Stimulated activated CD4-positive, alpha-beta T cell treated with anti-CD3 and anti-CD28 coated beads, Interleukin-15, amount 100 ng/mL, for 24 hours (primary cell): ENCODE measurements around the gene LYSMD4.

Experiments used
- DNase-seq: peaks from one replicate; pipeline ENCODE4 v3.0.0-alpha.2; 2020

Gene LYSMD4

DNA sequence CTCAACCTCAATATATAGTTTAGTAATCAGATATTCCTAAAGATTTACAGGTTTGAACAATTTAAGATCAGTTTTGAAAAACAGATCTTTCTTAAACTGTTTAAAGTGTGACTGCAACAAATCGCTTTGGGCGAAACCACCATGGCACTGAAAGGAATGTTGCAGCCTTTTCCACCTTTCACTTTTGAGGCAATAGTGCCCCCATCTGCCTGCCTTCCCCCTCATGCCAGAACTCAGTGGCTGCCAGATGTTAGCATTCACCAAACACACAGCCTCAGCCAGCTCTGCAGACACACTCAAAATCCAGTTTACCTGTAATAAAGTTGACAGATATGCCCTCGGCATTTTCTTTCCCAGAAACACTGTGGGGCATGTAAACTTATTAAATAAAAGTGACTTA is 3.3 kb downstream of the LYSMD4 start:
- DNase-seq = no peak

DNA sequence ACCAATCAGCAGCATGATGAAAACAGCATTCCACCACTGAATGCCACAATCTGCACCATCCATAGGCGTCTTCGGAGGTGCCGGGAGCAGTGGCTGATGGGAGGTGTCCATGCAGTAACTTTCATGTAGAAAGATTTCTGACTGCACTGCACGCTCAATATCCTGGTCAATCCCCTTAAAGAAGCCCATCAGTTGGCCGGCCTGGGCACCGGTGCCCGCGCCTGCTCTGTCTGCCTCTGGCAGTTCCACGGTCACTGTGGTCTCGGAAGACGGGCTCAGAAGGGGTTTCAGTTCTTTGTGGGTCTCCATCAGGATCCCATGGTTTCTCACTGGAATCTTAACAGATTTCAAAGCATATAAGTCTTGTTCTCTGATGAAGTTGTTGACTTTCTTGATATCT is 3.9 kb downstream of the LYSMD4 start:
- DNase-seq = no peak

- DNase-seq = no peak
These were observed 4.3 kb downstream of the LYSMD4 start for GRCh38 chr15:99728916-99729315.

DNA sequence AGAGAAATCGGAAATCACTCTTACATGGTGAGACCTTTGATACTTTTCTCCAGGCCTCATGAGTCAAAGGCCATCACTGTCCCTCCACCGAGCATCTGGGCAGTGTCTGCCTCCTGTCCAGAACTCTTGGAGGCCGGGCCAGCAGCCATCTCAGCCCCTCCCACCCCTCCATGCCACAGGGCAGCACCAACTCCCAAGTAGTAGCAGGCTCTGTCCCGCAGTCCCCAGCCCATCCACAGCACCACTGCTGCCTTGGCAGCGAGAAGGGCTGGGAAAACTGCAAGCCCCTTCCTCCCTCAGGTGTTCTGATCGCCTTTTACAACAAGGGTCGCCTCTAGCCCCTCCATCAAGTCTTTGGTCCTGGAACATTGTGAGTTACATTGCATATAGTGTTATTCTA is 5.5 kb downstream of the LYSMD4 start:
- no peak for DNase-seq

GRCh38 chr15:99727330-99727729 is 5.9 kb downstream of the LYSMD4 start:
- DNase-seq = no peak

- DNase-seq = no peak
These were observed 6.9 kb downstream of the LYSMD4 start for GRCh38 chr15:99726333-99726732.

GRCh38 chr15:99722406-99722805 is 10.8 kb downstream of the LYSMD4 start:
- DNase-seq = no peak

GRCh38 chr15:99721896-99722295 is 11.3 kb downstream of the LYSMD4 start:
- DNase-seq = no peak

DNA sequence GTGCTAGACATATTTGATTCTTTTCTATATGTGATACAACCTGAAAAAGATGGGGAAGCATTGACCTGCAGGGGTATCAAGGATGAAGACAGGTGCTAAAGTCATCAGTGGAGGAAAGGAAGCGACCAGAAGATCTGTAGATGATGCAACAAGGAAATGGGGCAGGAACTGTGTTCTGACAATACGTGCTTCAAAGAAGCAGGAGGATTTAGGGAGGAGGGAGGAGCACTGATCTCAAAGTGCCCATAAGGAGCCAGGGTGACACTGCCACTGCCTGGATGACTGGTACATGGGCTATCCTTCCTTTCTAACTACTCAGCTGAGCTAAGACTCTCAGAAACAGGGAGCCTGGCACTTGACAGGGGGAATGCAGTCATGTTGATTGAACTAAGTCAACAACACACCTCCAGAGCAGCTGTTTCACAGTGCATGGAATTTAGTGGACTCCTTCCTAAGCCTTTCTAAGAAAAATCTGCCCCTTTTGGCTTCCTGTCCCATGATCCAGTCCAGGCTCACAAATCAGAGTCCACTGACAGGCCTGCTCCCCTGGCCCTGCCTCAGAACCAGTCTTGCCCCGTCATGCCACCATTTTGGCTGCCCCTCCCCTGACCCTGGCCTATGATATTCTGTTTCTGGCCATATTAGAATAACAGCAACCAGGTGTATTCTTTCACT is 12.0 kb downstream of the LYSMD4 start:
- no peak for DNase-seq

GRCh38 chr15:99720533-99720932 is 12.7 kb downstream of the LYSMD4 start:
- DNase-seq = no peak

GRCh38 chr15:99719096-99719541 is 14.1 kb downstream of the LYSMD4 start:
- DNase-seq = no peak

GRCh38 chr15:99718421-99718820 is 14.8 kb downstream of the LYSMD4 start:
- no peak for DNase-seq

GRCh38 chr15:99717161-99718009 is 15.9 kb downstream of the LYSMD4 start:
- DNase-seq = no peak

DNA sequence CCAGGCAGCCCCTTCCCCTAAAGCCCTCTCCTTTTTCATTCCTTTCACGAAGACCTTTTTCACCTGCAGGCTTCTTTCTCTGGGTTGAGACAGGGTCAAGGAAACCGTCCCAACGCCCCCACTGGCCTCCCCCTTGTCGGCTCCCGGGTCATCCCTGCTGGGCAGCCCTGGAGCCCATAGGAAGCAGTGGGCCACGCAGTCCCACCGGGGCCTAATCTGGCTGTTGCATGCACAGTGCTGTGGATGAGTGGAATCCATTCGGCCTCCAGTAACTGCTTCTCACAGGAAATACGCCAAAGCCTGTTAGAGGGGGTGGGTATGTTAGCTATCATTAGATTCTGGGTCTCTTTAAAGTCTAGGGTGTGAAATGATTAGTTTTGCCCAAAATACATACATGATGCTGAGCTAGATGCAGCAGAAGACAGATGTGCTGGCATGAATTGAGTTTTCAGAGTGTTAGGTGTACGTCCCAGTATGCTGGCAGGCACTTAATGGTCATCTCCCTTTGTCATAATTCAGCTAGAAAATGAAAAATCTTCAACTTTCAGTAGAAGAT is 16.6 kb downstream of the LYSMD4 start:
- DNase-seq = no peak

DNA sequence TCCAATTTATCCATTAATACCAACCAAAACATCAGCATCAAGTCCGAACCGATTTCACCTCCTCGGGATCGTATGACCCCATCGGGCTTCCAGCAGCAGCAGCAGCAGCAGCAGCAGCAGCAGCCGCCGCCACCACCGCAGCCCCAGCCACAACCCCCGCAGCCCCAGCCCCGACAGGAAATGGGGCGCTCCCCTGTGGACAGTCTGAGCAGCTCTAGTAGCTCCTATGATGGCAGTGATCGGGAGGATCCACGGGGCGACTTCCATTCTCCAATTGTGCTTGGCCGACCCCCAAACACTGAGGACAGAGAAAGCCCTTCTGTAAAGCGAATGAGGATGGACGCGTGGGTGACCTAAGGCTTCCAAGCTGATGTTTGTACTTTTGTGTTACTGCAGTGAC is 20.8 kb downstream of the LYSMD4 start:
- DNase-seq = no peak

DNA sequence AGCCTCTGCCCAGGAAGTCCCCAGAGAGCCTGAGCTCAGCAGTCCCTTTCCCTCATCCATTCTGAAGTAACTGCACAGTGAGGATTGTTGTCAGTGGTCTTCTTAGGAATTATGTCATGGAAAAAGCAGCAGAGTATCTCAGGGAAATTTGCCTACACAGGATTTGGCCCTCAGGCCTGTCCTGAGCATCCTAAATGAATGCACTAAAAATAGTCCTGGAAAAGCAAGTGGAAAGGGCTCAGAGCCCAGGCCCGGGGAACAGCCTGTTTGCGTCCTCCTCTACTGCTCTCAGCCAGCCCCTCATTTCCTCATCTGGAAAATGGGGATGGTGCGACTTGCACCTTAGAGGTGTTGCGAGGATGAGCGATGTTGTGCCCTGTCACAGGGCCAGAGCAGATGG is 21.6 kb downstream of the LYSMD4 start:
- DNase-seq = no peak

GRCh38 chr15:99709243-99709986 is 23.8 kb downstream of the LYSMD4 start:
- no peak for DNase-seq

DNA sequence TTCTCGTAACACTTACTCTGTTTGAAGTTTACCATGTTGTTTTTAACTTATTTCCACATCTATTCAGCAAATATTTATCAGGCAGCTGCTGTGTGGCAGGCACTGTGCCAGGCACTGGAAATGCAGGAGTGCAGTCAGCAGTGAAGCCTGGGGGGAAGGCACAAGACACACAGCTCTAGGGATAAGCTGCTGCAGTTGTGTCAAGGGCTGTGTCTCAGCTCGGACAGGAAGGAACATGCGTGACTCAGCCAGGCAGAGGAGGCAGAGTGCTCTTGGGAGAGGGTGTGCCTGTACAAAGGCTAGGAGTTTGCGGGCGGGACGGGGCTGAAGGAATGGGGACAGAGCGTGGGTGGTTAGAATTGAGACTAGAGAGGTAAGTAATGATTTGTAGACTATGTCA is 24.7 kb downstream of the LYSMD4 start:
- no peak for DNase-seq

DNA sequence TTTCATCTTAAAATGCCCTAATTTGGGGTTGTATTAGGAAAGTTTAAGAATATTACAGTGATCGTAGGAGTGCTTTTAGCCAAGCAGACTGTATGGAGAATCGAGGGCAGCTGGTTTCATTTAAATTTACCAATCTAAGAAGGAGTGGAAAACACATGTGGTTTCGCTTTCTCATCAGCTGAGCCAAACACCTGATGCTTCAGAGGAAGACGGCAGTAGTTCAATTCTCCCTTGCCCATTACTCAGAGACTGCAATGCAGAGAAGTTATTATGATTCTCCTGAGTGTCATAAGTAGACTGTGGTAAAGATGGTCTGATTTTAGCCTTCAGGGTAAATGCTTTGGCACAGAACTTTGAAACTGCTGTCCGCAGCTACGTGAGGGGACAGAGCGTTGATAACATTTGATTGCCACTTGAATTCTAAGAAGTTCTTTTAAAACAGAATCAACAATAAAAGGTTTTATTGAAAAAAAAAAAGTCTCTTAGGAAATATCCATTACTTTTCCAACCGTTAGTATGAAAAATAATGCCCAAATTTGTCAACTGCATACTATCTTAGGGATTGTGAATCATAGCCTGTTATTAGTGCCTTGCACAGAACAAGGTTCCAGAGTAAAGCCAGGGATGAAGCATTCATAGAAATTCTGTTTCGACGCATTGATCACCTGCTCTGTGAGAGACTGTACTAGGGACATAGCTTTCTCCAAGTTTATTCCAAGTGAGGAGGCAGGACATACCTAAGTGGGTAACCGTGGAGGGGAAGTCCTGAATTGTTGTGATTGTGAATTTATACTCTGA is 25.6 kb downstream of the LYSMD4 start:
- DNase-seq = peak; percentile 48

GRCh38 chr15:99706557-99707303 is 26.5 kb downstream of the LYSMD4 start:
- DNase-seq = peak; percentile 51

GRCh38 chr15:99704444-99704838 is 28.8 kb downstream of the LYSMD4 start:
- no peak for DNase-seq
